IMR-90 (cell line): ENCODE results near the gene TTLL11. TPM values are rescaled to one million over a fixed set of nuclear protein-coding genes. Genes with fewer than 3 reads are reported as not detected.

Experiments used
- ATAC-seq: fragments of 200-7000 bp; cut with Tn5 transposase; 2 replicates; pipeline ENCODE4 v1.9.1; 2020; ENCODE audit warnings: low read depth, mild to moderate bottlenecking, moderate library complexity
- BruUV-seq: library from RNA; stranded (reverse); fragments of 400-500 nt; replicated peaks from 2 replicates; lab custom pipeline; 2021; lab: Mats Ljungman, UMichigan
- CTCF ChIA-PET: fragments of 300-600 bp; formaldehyde crosslinking; extraction: SDS; loops from one replicate; lab custom pipeline; 2021; ENCODE audit warnings: antibody characterized with exemption; lab: Yijun Ruan, JAX
- POLR2A ChIA-PET: fragments of 300-600 bp; sonication (Branson Sonifier 250); formaldehyde crosslinking; loops from one replicate; lab custom pipeline; 2022; ENCODE audit warnings: antibody characterized with exemption; ENCODE audit not compliant: unreplicated experiment; lab: Charles Lee
- DNase-seq: peaks from one replicate; pipeline ENCODE4 v3.0.0; 2013
- H2AFZ ChIP-seq: replicated peaks from 2 replicates; pipeline ENCODE3; 2013; ENCODE audit warnings: low read length, mild to moderate bottlenecking; ENCODE audit not compliant: poor library complexity
- H2AK5ac ChIP-seq: 2 replicates; pipeline ENCODE4 v1.6.1; 2013; ENCODE audit warnings: low read depth, low read length, inconsistent platforms
- H2AK9ac ChIP-seq: replicated peaks from 2 replicates; pipeline ENCODE3; 2013; ENCODE audit warnings: mild to moderate bottlenecking, low read depth, low read length, moderate library complexity; ENCODE audit not compliant: poor library complexity
- H2BK120ac ChIP-seq: 2 replicates; pipeline ENCODE4 v1.6.1; 2013; ENCODE audit warnings: low read depth, low read length, inconsistent platforms
- H2BK15ac ChIP-seq: 3 replicates; pipeline ENCODE4 v1.6.1; 2013; ENCODE audit warnings: low read depth, low read length, inconsistent platforms
- H2BK20ac ChIP-seq: 2 replicates; pipeline ENCODE4 v1.6.1; 2013; ENCODE audit warnings: low read depth, mild to moderate bottlenecking, inconsistent platforms, low read length, moderate library complexity
- H2BK5ac ChIP-seq: 2 replicates; pipeline ENCODE4 v1.6.1; 2013; ENCODE audit warnings: mild to moderate bottlenecking, low read depth, low read length, inconsistent platforms; ENCODE audit not compliant: poor library complexity, severe bottlenecking
- H3K14ac ChIP-seq: replicated peaks from 2 replicates; pipeline ENCODE4 v1.6.1; 2013; ENCODE audit warnings: low read depth, low read length, inconsistent platforms
- H3K18ac ChIP-seq: 2 replicates; pipeline ENCODE4 v1.6.1; 2013; ENCODE audit warnings: low read depth, low read length, control low read depth
- H3K23ac ChIP-seq: 2 replicates; pipeline ENCODE4 v1.6.1; 2013; ENCODE audit warnings: low read depth, low read length, inconsistent platforms
- H3K27ac ChIP-seq: 2 replicates; pipeline ENCODE4 v1.5.1; 2013; ENCODE audit warnings: mild to moderate bottlenecking, control low read depth, low read length; ENCODE audit not compliant: insufficient read depth
- H3K27me3 ChIP-seq: 2 replicates; pipeline ENCODE4 v1.6.1; 2013; ENCODE audit warnings: low read length; ENCODE audit not compliant: control insufficient read depth, insufficient read depth
- H3K36me3 ChIP-seq: 2 replicates; pipeline ENCODE4 v1.6.1; 2013; ENCODE audit warnings: low read length, mixed read lengths; ENCODE audit not compliant: control insufficient read depth, insufficient read depth
- H3K4ac ChIP-seq: 2 replicates; pipeline ENCODE4 v1.6.1; 2013; ENCODE audit warnings: low read depth, low read length, inconsistent platforms
- H3K4me1 ChIP-seq: 2 replicates; pipeline ENCODE4 v1.6.1; 2013; ENCODE audit warnings: low read length, mixed read lengths; ENCODE audit not compliant: control insufficient read depth, insufficient read depth
- H3K4me2 ChIP-seq: 2 replicates; pipeline ENCODE4 v1.6.1; 2013; ENCODE audit warnings: low read depth, mild to moderate bottlenecking, control low read depth, low read length, moderate library complexity
- H3K4me3 ChIP-seq: 2 replicates; pipeline ENCODE4 v1.5.1; 2013; ENCODE audit warnings: low read depth, mild to moderate bottlenecking, control low read depth, low read length, moderate library complexity; ENCODE audit not compliant: insufficient read depth
- H3K56ac ChIP-seq: 2 replicates; pipeline ENCODE4 v1.6.1; 2013; ENCODE audit warnings: low read length, inconsistent platforms; ENCODE audit not compliant: insufficient read depth; ENCODE audit errors: extremely low read depth
- H3K79me1 ChIP-seq, 2 experiments: 2 replicates each; pipeline ENCODE4 v1.6.1; 2013; ENCODE audit warnings: low read length in 2 of 2, inconsistent platforms in 1 of 2, low read depth in 1 of 2
- H3K9ac ChIP-seq: 2 replicates; pipeline ENCODE4 v1.6.1; 2013; ENCODE audit warnings: low read depth, low read length, control low read depth
- H3K9me1 ChIP-seq: 2 replicates; pipeline ENCODE4 v1.6.1; 2013; ENCODE audit warnings: low read length, inconsistent platforms; ENCODE audit not compliant: insufficient read depth
- H3K9me3 ChIP-seq: 2 replicates; pipeline ENCODE4 v1.6.1; 2013; ENCODE audit warnings: low read length; ENCODE audit not compliant: control insufficient read depth, insufficient read depth
- H4K20me1 ChIP-seq: 2 replicates; pipeline ENCODE4 v1.6.1; 2013; ENCODE audit warnings: low read length, inconsistent platforms; ENCODE audit not compliant: insufficient read depth
- H4K5ac ChIP-seq: 2 replicates; pipeline ENCODE4 v1.6.1; 2013; ENCODE audit warnings: mild to moderate bottlenecking, low read depth, low read length, control low read depth
- H4K8ac ChIP-seq, 2 experiments: 2 replicates each; pipeline ENCODE4 v1.6.1; 2013; ENCODE audit warnings: low read depth in 2 of 2, low read length in 2 of 2, control low read depth in 1 of 2, inconsistent platforms in 1 of 2
- H4K91ac ChIP-seq: 2 replicates; pipeline ENCODE4 v1.6.1; 2013; ENCODE audit warnings: low read depth, low read length, inconsistent platforms; ENCODE audit not compliant: insufficient read depth
- BHLHE40 ChIP-seq: fragments of 150-350 bp; IDR thresholded peaks from 2 replicates; pipeline ENCODE4 v1.6.1; 2016; ENCODE audit warnings: mild to moderate bottlenecking, low read depth, low read length
- CEBPB ChIP-seq: IDR thresholded peaks from 2 replicates; pipeline ENCODE4 v1.6.1; 2012; ENCODE audit warnings: low read depth, low read length, improper control_type of control experiment
- CHD1 ChIP-seq: IDR thresholded peaks from 2 replicates; pipeline ENCODE4 v1.6.1; 2012; ENCODE audit warnings: low read depth, low read length, improper control_type of control experiment
- CTCF ChIP-seq: conservative IDR thresholded peaks from 2 replicates; pipeline ENCODE4 v1.5.1; 2012; ENCODE audit warnings: mild to moderate bottlenecking, low read depth, low read length, improper control_type of control experiment
- ELK1 ChIP-seq: fragments of 150-350 bp; IDR thresholded peaks from 2 replicates; pipeline ENCODE4 v1.6.1; 2016; ENCODE audit warnings: low read depth, mild to moderate bottlenecking, low read length, moderate library complexity, borderline replicate concordance
- FOS ChIP-seq: fragments of 150-350 bp; IDR thresholded peaks from 2 replicates; pipeline ENCODE4 v1.6.1; 2016; ENCODE audit warnings: low read depth, low read length
- MAFK ChIP-seq: IDR thresholded peaks from 2 replicates; pipeline ENCODE4 v1.6.1; 2012; ENCODE audit warnings: low read depth, low read length, improper control_type of control experiment
- MAZ ChIP-seq: IDR thresholded peaks from 2 replicates; pipeline ENCODE4 v1.6.1; 2012; ENCODE audit warnings: low read depth, mild to moderate bottlenecking, low read length, improper control_type of control experiment, moderate library complexity, borderline replicate concordance
- MXI1 ChIP-seq: IDR thresholded peaks from 2 replicates; pipeline ENCODE4 v1.6.1; 2012; ENCODE audit warnings: low read depth, mild to moderate bottlenecking, low read length, moderate library complexity, borderline replicate concordance
- NFE2L2 ChIP-seq: fragments of 150-350 bp; IDR thresholded peaks from 2 replicates; pipeline ENCODE4 v1.6.1; 2016; ENCODE audit warnings: low read depth, mild to moderate bottlenecking, low read length
- POLR2A ChIP-seq: IDR thresholded peaks from 2 replicates; pipeline ENCODE4 v1.6.1; 2012; ENCODE audit warnings: mild to moderate bottlenecking, low read depth, low read length
- RAD21 ChIP-seq: IDR thresholded peaks from 2 replicates; pipeline ENCODE4 v1.6.1; 2012; ENCODE audit warnings: low read length, improper control_type of control experiment
- RCOR1 ChIP-seq: IDR thresholded peaks from 2 replicates; pipeline ENCODE4 v1.6.1; 2012; ENCODE audit warnings: mild to moderate bottlenecking, low read length, improper control_type of control experiment; ENCODE audit not compliant: insufficient replicate concordance
- RFX5 ChIP-seq: IDR thresholded peaks from 2 replicates; pipeline ENCODE4 v1.8.0; 2012; ENCODE audit warnings: low read depth, mild to moderate bottlenecking, low read length, moderate library complexity
- SMC3 ChIP-seq: fragments of 150-350 bp; IDR thresholded peaks from 2 replicates; pipeline ENCODE4 v1.6.1; 2016; ENCODE audit warnings: low read depth, mild to moderate bottlenecking, antibody characterized with exemption, low read length, moderate library complexity
- USF2 ChIP-seq: fragments of 150-350 bp; IDR thresholded peaks from 2 replicates; pipeline ENCODE4 v1.6.1; 2017; ENCODE audit warnings: mild to moderate bottlenecking, antibody characterized with exemption, low read length, low read depth
- WGBS, 2 experiments: methylation state at CpG; one replicate each; pipeline versions ENCODE4 v1.1.5 to v1.1.7; 2013; ENCODE audit warnings: missing lambda C conversion rate in 2 of 2; ENCODE audit not compliant: insufficient read length in 1 of 2; ENCODE audit errors: extremely low coverage in 2 of 2; 5-methylcytosine and 5-hydroxymethylcytosine counted together
- dilution Hi-C: fragments of 300-500 bp; cut with HindIII; formaldehyde crosslinking; loops from one replicate; pipeline ENCODE4 v1.14.3; 2018; ENCODE audit warnings: low sequenced_read_pairs; ENCODE audit not compliant: unreplicated experiment
- in situ Hi-C: fragments of 300-500 bp; cut with MboI; formaldehyde crosslinking; loops from 3 replicates; pipeline ENCODE4 v1.14.3; 2019; ENCODE audit warnings: low sequenced_read_pairs, inconsistent platforms, mixed read lengths
- intact Hi-C: fragments of 100-400 bp; cut with micrococcal nuclease; formaldehyde crosslinking; loops from 2 replicates; pipeline ENCODE4 v1.10.0; 2022
- polyA plus RNA-seq, 3 experiments: library from polyadenylated mRNA; depleted of rRNA; stranded (reverse); fragments of >200 nt; gene quantifications; 2 replicates each; pipeline ENCODE4 v1.2.3, GENCODE V29; 2012; ENCODE audit warnings: low replicate concordance in 1 of 3
- total RNA-seq: library from RNA; depleted of rRNA; stranded (reverse); fragments of >200 nt; gene quantifications from 2 replicates; pipeline ENCODE4 v1.2.3, GENCODE V29; 2012

TTLL11 gene
- total and polyA plus RNA-seq, 2 of the 4 experiments (the other 2 are of a cell fraction) = 2.0 to 4.6 TPM

- no peak overlapping the region for H3K23ac ChIP-seq
- H3K4ac ChIP-seq = no peak overlapping the region
- no peak overlapping the region for H4K8ac ChIP-seq
- H2BK15ac ChIP-seq = no peak overlapping the region
- H4K20me1 ChIP-seq = peaks cover 20% of the 10 kb centered on the region; the same call in 1 of the 2 replicates
- H3K27me3 ChIP-seq = no peaks in the 10 kb centered on the region
- no CpG with 5 or more reads among the region's 3 CpGs for WGBS, 2 experiments
- dilution Hi-C loops = no loop called here
- CTCF ChIA-PET = interaction anchor here (0.8 kb wide), 1 partner anchor 28 kb away, joined by 3 read pairs; no protein-coding TSS in a partner anchor
- H3K9ac ChIP-seq = no peak overlapping the region
- intact Hi-C loops = no loop called here
- no peak overlapping the region for H2BK5ac ChIP-seq
- H3K56ac ChIP-seq = no peak overlapping the region
- H4K91ac ChIP-seq = no peak overlapping the region
- in situ Hi-C loops = no loop called here
- POLR2A ChIA-PET = no interaction called here
- no peak overlapping the region for H3K14ac ChIP-seq
- H2AK9ac ChIP-seq = no peak overlapping the region
- H3K4me3 ChIP-seq = no peak overlapping the region
- H2AK5ac ChIP-seq = no peak overlapping the region
- no peak overlapping the region for H2BK120ac ChIP-seq
- ATAC-seq (no peak; the same call in 1 of the 2 replicates), DNase-seq (no peak)
- H4K5ac ChIP-seq = no peak overlapping the region
- peaks cover 13% of the 10 kb centered on the region; the same call in 1 of the 2 replicates for H3K9me1 ChIP-seq
- peaks cover 6% of the 10 kb centered on the region for H3K4me1 ChIP-seq
- no peak overlapping the region for H3K27ac ChIP-seq
- H3K4me2 ChIP-seq = no peak overlapping the region
- H3K18ac ChIP-seq = no peak overlapping the region
- no TSS peak for BruUV-seq
- peaks cover 20 to 36% of the 10 kb centered on the region in 2 experiments; a peak in 3 of 4 replicates for H3K79me1 ChIP-seq
- no peak overlapping the region for H2BK20ac ChIP-seq
- no peaks in the 10 kb centered on the region for H3K36me3 ChIP-seq
- no peak overlapping the region for H2AFZ ChIP-seq
- H3K9me3 ChIP-seq = no peaks in the 10 kb centered on the region
- TF ChIP-seq RFX5 (no peak), CHD1 (no peak), CTCF (no peak), USF2 (no peak), RAD21 (no peak), RCOR1 (no peak), ELK1 (no peak), BHLHE40 (no peak), POLR2A (no peak), MXI1 (no peak), NFE2L2 (no peak), CEBPB (no peak), MAZ (no peak), MAFK (no peak), SMC3 (no peak), FOS (no peak)
Measured at GRCh38 chr9:122071715-122072114, 21.4 kb downstream of the TTLL11 start.
